Measurements from ENCODE around the gene ZNF101.

GRCh38 chr19:19655051-19655594 lies 13.5 kb upstream of the ZNF101 start:
- TF ChIP-seq, protein P1, sequence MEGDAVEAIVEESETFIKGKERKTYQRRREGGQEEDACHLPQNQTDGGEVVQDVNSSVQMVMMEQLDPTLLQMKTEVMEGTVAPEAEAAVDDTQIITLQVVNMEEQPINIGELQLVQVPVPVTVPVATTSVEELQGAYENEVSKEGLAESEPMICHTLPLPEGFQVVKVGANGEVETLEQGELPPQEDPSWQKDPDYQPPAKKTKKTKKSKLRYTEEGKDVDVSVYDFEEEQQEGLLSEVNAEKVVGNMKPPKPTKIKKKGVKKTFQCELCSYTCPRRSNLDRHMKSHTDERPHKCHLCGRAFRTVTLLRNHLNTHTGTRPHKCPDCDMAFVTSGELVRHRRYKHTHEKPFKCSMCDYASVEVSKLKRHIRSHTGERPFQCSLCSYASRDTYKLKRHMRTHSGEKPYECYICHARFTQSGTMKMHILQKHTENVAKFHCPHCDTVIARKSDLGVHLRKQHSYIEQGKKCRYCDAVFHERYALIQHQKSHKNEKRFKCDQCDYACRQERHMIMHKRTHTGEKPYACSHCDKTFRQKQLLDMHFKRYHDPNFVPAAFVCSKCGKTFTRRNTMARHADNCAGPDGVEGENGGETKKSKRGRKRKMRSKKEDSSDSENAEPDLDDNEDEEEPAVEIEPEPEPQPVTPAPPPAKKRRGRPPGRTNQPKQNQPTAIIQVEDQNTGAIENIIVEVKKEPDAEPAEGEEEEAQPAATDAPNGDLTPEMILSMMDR (conservative IDR thresholded peaks at IDR 0.05; ENCODE audit: low read depth, low read length) = no peak
- no peak for TF ChIP-seq POLR2A (IDR thresholded peaks at IDR 0.05; ENCODE audit: low read depth, low read length)
